ENCODE measurements around the gene RALGAPA2. TPM values are rescaled to one million over a fixed set of nuclear protein-coding genes. Genes with fewer than 3 reads are reported as not detected.

RALGAPA2 gene
- total RNA-seq, 4 donors from 2014 or later: 20.5 to 42.9 (median 29.6) TPM

DNA sequence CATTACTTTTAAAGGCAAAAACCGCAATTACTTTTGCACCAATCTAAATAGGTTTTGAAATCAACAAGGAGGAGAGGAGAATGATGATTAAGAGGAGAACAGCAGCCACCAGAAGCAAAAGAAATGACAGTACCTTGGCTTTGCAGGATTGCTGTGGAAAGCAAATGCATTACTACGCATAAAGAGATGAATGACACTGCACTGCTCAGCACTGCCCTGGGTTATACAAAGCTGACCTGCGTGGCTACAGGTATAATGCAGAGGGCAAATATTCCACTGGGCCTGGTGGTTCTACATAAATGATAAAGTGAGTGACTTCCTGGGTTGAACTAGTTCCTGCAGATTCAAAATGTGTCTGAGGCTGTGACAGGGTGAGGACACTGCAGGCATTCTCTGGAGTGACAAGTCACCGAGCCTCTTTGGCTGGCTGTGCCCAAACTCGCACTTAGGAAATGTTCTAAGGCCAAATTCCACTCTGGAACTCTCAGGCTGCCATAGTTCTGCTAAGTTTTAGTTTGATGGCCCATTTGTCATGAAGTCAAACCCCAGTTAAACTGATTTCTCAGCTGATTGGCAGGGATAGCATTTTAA is 265.9 kb downstream of the RALGAPA2 start:
- TF ChIP-seq, protein P1, sequence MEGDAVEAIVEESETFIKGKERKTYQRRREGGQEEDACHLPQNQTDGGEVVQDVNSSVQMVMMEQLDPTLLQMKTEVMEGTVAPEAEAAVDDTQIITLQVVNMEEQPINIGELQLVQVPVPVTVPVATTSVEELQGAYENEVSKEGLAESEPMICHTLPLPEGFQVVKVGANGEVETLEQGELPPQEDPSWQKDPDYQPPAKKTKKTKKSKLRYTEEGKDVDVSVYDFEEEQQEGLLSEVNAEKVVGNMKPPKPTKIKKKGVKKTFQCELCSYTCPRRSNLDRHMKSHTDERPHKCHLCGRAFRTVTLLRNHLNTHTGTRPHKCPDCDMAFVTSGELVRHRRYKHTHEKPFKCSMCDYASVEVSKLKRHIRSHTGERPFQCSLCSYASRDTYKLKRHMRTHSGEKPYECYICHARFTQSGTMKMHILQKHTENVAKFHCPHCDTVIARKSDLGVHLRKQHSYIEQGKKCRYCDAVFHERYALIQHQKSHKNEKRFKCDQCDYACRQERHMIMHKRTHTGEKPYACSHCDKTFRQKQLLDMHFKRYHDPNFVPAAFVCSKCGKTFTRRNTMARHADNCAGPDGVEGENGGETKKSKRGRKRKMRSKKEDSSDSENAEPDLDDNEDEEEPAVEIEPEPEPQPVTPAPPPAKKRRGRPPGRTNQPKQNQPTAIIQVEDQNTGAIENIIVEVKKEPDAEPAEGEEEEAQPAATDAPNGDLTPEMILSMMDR (IDR thresholded peaks at IDR 0.05): no peak
- TF ChIP-seq POLR2A (IDR thresholded peaks at IDR 0.05): no peak
- no peak for TF ChIP-seq EP300 (IDR thresholded peaks at IDR 0.05)
- H3K36me3 ChIP-seq: no peaks in the 10 kb centered on the region
- 76 to 81% methylated on average over 5 of the region's 5 CpGs for WGBS, 2 donors

DNA sequence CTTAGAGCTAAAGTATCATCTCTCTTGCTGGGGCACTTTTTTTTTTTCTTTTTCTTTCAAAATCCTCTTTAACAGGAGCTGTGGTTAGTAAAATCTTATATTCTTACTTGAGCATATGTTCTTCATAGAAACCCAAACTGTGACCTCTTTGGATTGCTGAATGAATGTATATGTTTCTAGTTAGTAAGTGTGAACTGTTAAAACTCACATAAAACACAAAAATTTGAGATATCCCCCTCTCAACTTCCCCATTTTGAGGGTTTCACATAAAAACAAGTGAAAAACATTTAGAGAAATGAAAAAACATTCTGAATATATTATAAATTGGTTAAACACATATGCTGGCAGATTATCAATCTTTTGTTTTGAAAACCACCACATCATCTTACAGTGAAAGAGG is 266.4 kb downstream of the RALGAPA2 start:
- no peaks in the 10 kb centered on the region for H3K27me3 ChIP-seq
- no peak for DNase-seq (ENCODE audit: low spot score in 2 of 2)
- H3K36me3 ChIP-seq: no peaks in the 10 kb centered on the region
- H3K27ac ChIP-seq: no peak overlapping the region
- TF ChIP-seq EP300 (IDR thresholded peaks at IDR 0.05) (no peak), POLR2A (IDR thresholded peaks at IDR 0.05) (no peak)
- TF ChIP-seq, protein P1 (IDR thresholded peaks at IDR 0.05): no peak
- H3K9me3 ChIP-seq: no peaks in the 10 kb centered on the region
- no peak overlapping the region for H3K4me3 ChIP-seq
- peaks cover 0 to 12% (median 2%) of the 10 kb centered on the region in 4 donors for H3K4me1 ChIP-seq

More for the DNA sequence above, 265.9 kb downstream of the RALGAPA2 start:
- H3K9me3 ChIP-seq: no peaks in the 10 kb centered on the region
- peaks cover 0 to 12% (median 5%) of the 10 kb centered on the region in 4 donors for H3K4me1 ChIP-seq
- no peak for DNase-seq (ENCODE audit: low spot score in 2 of 2)
- H3K27me3 ChIP-seq: no peaks in the 10 kb centered on the region
- H3K27ac ChIP-seq: no peak overlapping the region
- no peak overlapping the region for H3K4me3 ChIP-seq

DNA sequence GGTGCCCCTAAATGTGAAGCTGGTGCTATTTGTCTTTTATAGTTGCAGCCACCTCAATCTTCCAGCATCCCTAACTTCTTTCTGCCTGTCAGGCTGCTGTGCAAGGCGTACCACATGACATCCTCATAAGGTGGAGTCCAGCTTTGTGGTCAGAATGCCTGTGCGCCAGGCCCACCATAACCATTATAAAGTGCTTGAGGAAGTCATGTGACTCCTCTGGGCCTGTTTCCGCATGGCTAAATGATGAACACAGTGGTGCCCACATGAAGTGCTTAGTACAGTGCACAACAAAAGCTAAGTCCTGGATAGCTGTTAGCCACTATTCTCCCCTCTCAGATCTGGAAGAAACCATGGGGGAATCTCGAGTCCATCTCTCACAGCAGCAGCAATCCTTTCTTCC is 268.9 kb downstream of the RALGAPA2 start:
- Histone ChIP-seq H3K27ac (no peak overlapping the region), H3K36me3 (peaks cover 0 to 3% (median 0%) of the 10 kb centered on the region in 3 donors), H3K4me3 (no peak overlapping the region), H3K9me3 (no peaks in the 10 kb centered on the region), H3K27me3 (no peaks in the 10 kb centered on the region), H3K4me1 (peaks cover 0 to 12% (median 0%) of the 10 kb centered on the region in 4 donors)
- DNase-seq (ENCODE audit: low spot score in 2 of 2): no peak
- TF ChIP-seq EP300 (IDR thresholded peaks at IDR 0.05): no peak
- TF ChIP-seq POLR2A (IDR thresholded peaks at IDR 0.05): no peak
- TF ChIP-seq, protein P1 (IDR thresholded peaks at IDR 0.05): no peak
- WGBS, 2 donors: 88 to 99% methylated on average over 4 of the region's 4 CpGs

DNA sequence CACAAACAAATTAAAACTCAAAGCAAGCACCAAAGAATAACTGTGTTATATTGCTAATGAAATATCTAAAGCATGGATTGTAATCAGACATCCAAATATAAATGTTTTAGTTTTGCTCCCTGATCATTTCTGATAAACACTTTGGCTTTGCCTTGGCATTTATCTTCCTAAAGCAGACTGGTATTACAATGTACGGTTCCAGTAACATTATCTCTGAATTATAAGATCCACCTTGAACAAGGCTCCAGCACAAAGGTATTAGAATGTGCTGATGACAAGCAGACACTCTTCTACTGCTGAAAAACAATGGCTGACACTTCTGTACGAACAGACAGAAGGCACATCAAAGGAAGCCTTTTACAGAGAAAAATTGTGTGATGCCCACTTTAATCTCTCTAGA is 270.0 kb downstream of the RALGAPA2 start:
- Histone ChIP-seq H3K9me3 (no peaks in the 10 kb centered on the region), H3K36me3 (peaks cover 0 to 8% (median 0%) of the 10 kb centered on the region in 3 donors), H3K4me3 (no peak overlapping the region), H3K4me1 (peaks cover 0 to 12% (median 0%) of the 10 kb centered on the region in 4 donors), H3K27ac (no peak overlapping the region), H3K27me3 (no peaks in the 10 kb centered on the region)
- DNase-seq (ENCODE audit: low spot score in 2 of 2): no peak
- 71 to 82% methylated on average over 2 of the region's 2 CpGs for WGBS, 2 donors
- TF ChIP-seq EP300 (IDR thresholded peaks at IDR 0.05) (no peak), POLR2A (IDR thresholded peaks at IDR 0.05) (no peak)
- TF ChIP-seq, protein P1 (IDR thresholded peaks at IDR 0.05): no peak

DNA sequence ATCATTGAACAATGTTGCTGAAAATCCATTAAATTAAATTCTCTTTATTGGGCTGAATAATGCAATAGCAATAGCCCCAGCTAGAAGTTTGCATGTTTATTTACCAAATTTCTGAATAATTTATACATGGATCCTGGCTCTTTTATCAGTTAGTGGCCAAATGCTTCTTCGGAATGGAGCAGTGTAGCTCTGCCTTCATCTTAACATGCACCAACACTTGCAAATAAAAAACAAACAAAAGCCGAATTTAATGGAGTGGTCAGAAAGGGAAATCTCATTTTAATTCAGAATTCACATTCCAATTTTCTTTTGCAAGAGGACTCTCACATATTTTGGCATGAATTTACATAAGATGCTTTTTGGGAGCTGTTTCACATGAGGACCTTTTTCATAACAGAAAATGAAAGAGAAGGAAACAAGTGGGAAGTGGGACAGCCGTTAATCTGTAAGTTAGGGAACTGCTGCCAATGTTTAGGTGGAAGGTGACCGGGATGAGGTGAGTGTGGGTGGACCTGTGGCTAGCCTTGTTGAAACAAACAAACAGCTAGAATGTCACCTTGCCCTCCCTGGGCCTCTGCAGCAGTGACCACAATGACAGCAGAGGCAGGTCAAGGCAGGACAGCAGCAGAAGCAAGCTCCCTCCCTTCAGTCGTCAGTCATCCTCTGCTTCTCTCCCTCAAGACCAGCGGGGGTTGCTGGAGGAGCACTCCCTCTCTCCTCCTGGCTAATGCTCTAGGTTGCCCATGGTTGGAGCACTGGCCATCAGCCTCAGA is 271.4 kb downstream of the RALGAPA2 start:
- no peaks in the 10 kb centered on the region for H3K27me3 ChIP-seq
- H3K4me1 ChIP-seq: peaks cover 0 to 12% (median 0%) of the 10 kb centered on the region in 4 donors
- DNase-seq (ENCODE audit: low spot score in 2 of 2): no peak
- WGBS, 2 donors: 30 to 34% methylated on average over 6 of the region's 6 CpGs
- no peak overlapping the region for H3K4me3 ChIP-seq
- H3K27ac ChIP-seq: no peak overlapping the region
- TF ChIP-seq POLR2A (IDR thresholded peaks at IDR 0.05): no peak
- TF ChIP-seq, protein P1 (IDR thresholded peaks at IDR 0.05): no peak
- no peak for TF ChIP-seq EP300 (IDR thresholded peaks at IDR 0.05)
- H3K9me3 ChIP-seq: no peaks in the 10 kb centered on the region
- peaks cover 0 to 18% (median 0%) of the 10 kb centered on the region in 3 donors for H3K36me3 ChIP-seq

Data from tibial nerve (tissue), 4 donors.